NB4 (cell line): ENCODE data around the gene SNAI3.
A peak's percentile ranks its signal among the peaks of the same experiment; 100 is the strongest.

Experiments
- MYC ChIP-seq: IDR thresholded peaks from 2 replicates; pipeline ENCODE4 v1.6.1; 2011; ENCODE audit warnings: low read depth, low read length
- POLR2A ChIP-seq: IDR thresholded peaks from 2 replicates; pipeline ENCODE4 v1.6.1; 2011; ENCODE audit warnings: mild to moderate bottlenecking; ENCODE audit not compliant: insufficient read length; ENCODE audit errors: extremely low read depth
- TF ChIP-seq, protein P1 (sequence below): IDR thresholded peaks from one replicate; pipeline ENCODE4 v1.5.1; 2012; ENCODE audit warnings: low read depth, low read length
- TF ChIP-seq, protein P2 (sequence below): IDR thresholded peaks from 2 replicates; pipeline ENCODE4 v1.6.1; 2011; ENCODE audit warnings: low read depth, low read length

DNA sequence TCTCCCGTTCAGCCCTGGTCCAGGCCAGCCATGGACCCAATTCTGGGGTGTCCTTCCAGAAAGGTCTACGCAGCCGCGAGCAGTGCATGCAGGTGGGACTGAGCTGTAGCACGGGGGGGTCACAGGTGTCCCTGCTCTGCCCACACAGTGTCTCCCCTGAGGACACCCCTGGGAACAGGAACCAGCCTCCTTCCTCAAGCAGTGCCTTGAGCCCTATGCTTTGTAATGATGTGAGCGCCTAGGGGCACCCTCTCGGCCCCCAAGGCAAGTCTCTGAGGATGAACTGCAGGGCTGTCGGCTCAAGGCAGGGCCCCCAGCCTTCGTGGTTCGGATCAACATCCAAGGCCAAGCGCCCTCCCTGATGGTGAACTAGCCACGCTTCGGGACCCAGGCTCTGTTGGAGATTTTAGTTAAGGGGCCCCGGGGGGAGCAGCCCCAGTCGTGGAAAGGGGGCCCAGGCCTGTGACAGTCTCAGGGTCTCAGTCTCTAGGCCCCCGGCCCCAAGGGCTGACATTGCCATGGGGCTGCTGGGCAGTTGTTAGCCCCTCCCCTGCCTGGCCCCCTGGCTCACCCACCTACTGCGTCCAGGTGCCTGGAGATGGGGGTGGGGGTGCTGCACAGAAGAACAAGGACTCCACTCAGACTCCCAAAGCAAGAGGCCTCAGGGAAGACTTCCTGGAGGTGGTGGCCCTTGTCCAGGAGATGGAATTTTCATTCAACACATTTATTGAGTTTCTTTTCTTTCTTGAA is 45.6 kb downstream of the SNAI3 start:
- peak; percentile 17 for TF ChIP-seq POLR2A
- TF ChIP-seq, protein P1, sequence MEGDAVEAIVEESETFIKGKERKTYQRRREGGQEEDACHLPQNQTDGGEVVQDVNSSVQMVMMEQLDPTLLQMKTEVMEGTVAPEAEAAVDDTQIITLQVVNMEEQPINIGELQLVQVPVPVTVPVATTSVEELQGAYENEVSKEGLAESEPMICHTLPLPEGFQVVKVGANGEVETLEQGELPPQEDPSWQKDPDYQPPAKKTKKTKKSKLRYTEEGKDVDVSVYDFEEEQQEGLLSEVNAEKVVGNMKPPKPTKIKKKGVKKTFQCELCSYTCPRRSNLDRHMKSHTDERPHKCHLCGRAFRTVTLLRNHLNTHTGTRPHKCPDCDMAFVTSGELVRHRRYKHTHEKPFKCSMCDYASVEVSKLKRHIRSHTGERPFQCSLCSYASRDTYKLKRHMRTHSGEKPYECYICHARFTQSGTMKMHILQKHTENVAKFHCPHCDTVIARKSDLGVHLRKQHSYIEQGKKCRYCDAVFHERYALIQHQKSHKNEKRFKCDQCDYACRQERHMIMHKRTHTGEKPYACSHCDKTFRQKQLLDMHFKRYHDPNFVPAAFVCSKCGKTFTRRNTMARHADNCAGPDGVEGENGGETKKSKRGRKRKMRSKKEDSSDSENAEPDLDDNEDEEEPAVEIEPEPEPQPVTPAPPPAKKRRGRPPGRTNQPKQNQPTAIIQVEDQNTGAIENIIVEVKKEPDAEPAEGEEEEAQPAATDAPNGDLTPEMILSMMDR: no peak
- TF ChIP-seq, protein P2, sequence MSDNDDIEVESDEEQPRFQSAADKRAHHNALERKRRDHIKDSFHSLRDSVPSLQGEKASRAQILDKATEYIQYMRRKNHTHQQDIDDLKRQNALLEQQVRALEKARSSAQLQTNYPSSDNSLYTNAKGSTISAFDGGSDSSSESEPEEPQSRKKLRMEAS: no peak
- no peak for TF ChIP-seq MYC
